GM20000 (cell line): ENCODE measurements around the gene ZC3H13.

ENCODE experiments used
- DNase-seq: peaks from one replicate; pipeline ENCODE4 v3.0.0; 2012; ENCODE audit warnings: low spot score
- CTCF ChIP-seq: IDR thresholded peaks from 2 replicates; pipeline ENCODE4 v1.5.1; 2012; ENCODE audit warnings: mild to moderate bottlenecking, control low read depth; ENCODE audit errors: extremely low read depth, missing control alignments

Gene ZC3H13

GRCh38 chr13:46094478-46094877 lies 41.9 kb upstream of the ZC3H13 start:
- no peak for TF ChIP-seq CTCF
- DNase-seq, result no peak

- no peak for TF ChIP-seq CTCF
- DNase-seq, result no peak
Observed at GRCh38 chr13:46088821-46089562, 36.4 kb upstream of the ZC3H13 start.

- no peak for DNase-seq
- no peak for TF ChIP-seq CTCF
Observed at GRCh38 chr13:46087481-46087880, 34.9 kb upstream of the ZC3H13 start.

- DNase-seq, result no peak
- no peak for TF ChIP-seq CTCF
Observed at GRCh38 chr13:46086985-46087384, 34.4 kb upstream of the ZC3H13 start.

GRCh38 chr13:46086421-46086922 lies 33.9 kb upstream of the ZC3H13 start:
- DNase-seq, result no peak
- TF ChIP-seq CTCF, result no peak

GRCh38 chr13:46085737-46086136 lies 33.2 kb upstream of the ZC3H13 start:
- DNase-seq, result no peak
- no peak for TF ChIP-seq CTCF

- no peak for TF ChIP-seq CTCF
- no peak for DNase-seq
Observed at GRCh38 chr13:46082324-46082723, 29.8 kb upstream of the ZC3H13 start.
